Activated T-cell treated with anti-CD3 and anti-CD28 coated beads, Interleukin-2, amount 50 U/mL, for 4 hours (primary cell): ENCODE measurements around the gene CAPZB. TPM values are rescaled to one million over a fixed set of nuclear protein-coding genes. Genes with fewer than 3 reads are reported as not detected.
A peak's percentile ranks its signal among the peaks of the same experiment; 100 is the strongest.

Experiments
- ATAC-seq, 2 donors: fragments of 200-7000 bp; cut with Tn5 transposase; one replicate each; pipeline ENCODE4 v1.10.0; 2021
- DNase-seq: peaks from one replicate; pipeline ENCODE4 v3.0.0-alpha.2; 2020
- H3K27me3 Mint-ChIP-seq: one replicate; pipeline ENCODE4 v1.8.0; 2021; ENCODE audit warnings: low read depth, mixed read lengths
- H3K36me3 Mint-ChIP-seq: one replicate; pipeline ENCODE4 v1.8.0; 2022; ENCODE audit warnings: mixed read lengths; ENCODE audit not compliant: insufficient read depth
- H3K4me1 Mint-ChIP-seq: one replicate; pipeline ENCODE4 v1.8.0; 2021; ENCODE audit warnings: low read depth, mixed read lengths
- H3K4me3 Mint-ChIP-seq: one replicate; pipeline ENCODE4 v1.8.0; 2021; ENCODE audit warnings: mild to moderate bottlenecking, moderate library complexity, mixed read lengths
- H3K9me3 Mint-ChIP-seq: one replicate; pipeline ENCODE4 v1.8.0; 2021; ENCODE audit warnings: mixed read lengths
- total RNA-seq, 3 donors: library from RNA; stranded (reverse); gene quantifications; one replicate each; pipeline ENCODE4 v1.2.1, GENCODE V29; 2021

The CAPZB gene
- total RNA-seq, 3 donors from 2014 or later, result 262 to 285 (median 264) TPM

- peaks cover 73% of the 10 kb centered on the region for H3K4me1 Mint-ChIP-seq
- ATAC-seq (no peak), DNase-seq (no peak)
- H3K4me3 Mint-ChIP-seq, result no peak overlapping the region
- H3K27me3 Mint-ChIP-seq, result no peaks in the 10 kb centered on the region
- H3K9me3 Mint-ChIP-seq, result no peaks in the 10 kb centered on the region
- peaks cover 20% of the 10 kb centered on the region for H3K36me3 Mint-ChIP-seq
Observed at GRCh38 chr1:19412654-19413053, 72.7 kb downstream of the CAPZB start.

GRCh38 chr1:19411612-19412011 is 73.7 kb downstream of the CAPZB start:
- DNase-seq, result no peak

GRCh38 chr1:19410393-19410792 is 74.9 kb downstream of the CAPZB start:
- peaks cover 9% of the 10 kb centered on the region for H3K36me3 Mint-ChIP-seq
- no peak overlapping the region for H3K4me3 Mint-ChIP-seq
- DNase-seq, result no peak
- ATAC-seq, result no peak
- no peaks in the 10 kb centered on the region for H3K9me3 Mint-ChIP-seq
- H3K27me3 Mint-ChIP-seq, result no peaks in the 10 kb centered on the region
- H3K4me1 Mint-ChIP-seq, result peaks cover 80% of the 10 kb centered on the region

More at GRCh38 chr1:19411612-19412011, 73.7 kb downstream of the CAPZB start:
- Mint-ChIP-seq H3K27me3 (no peaks in the 10 kb centered on the region), H3K4me1 (peaks cover 73% of the 10 kb centered on the region), H3K9me3 (no peaks in the 10 kb centered on the region), H3K36me3 (peaks cover 13% of the 10 kb centered on the region), H3K4me3 (no peak overlapping the region)
- no peak for ATAC-seq

GRCh38 chr1:19409477-19410341 is 75.6 kb downstream of the CAPZB start:
- Mint-ChIP-seq H3K4me1 (peaks cover 79% of the 10 kb centered on the region), H3K4me3 (no peak overlapping the region), H3K9me3 (no peaks in the 10 kb centered on the region), H3K36me3 (peaks cover 9% of the 10 kb centered on the region), H3K27me3 (no peaks in the 10 kb centered on the region)
- DNase-seq (no peak), ATAC-seq (no peak)

GRCh38 chr1:19407494-19408096 is 77.7 kb downstream of the CAPZB start:
- ATAC-seq (no peak), DNase-seq (no peak)
- H3K4me1 Mint-ChIP-seq, result peaks cover 75% of the 10 kb centered on the region
- H3K4me3 Mint-ChIP-seq, result no peak overlapping the region
- no peaks in the 10 kb centered on the region for H3K9me3 Mint-ChIP-seq
- no peaks in the 10 kb centered on the region for H3K27me3 Mint-ChIP-seq
- H3K36me3 Mint-ChIP-seq, result peaks cover 11% of the 10 kb centered on the region

GRCh38 chr1:19406680-19407079 is 78.7 kb downstream of the CAPZB start:
- Mint-ChIP-seq H3K27me3 (no peaks in the 10 kb centered on the region), H3K9me3 (no peaks in the 10 kb centered on the region), H3K36me3 (peaks cover 9% of the 10 kb centered on the region), H3K4me1 (peaks cover 69% of the 10 kb centered on the region), H3K4me3 (no peak overlapping the region)
- ATAC-seq (no peak), DNase-seq (no peak)

- H3K4me1 Mint-ChIP-seq, result peaks cover 69% of the 10 kb centered on the region
- no peak overlapping the region for H3K4me3 Mint-ChIP-seq
- no peaks in the 10 kb centered on the region for H3K9me3 Mint-ChIP-seq
- no peaks in the 10 kb centered on the region for H3K27me3 Mint-ChIP-seq
- DNase-seq (no peak), ATAC-seq (peak in 1 of 2 donors; percentile 38)
- peaks cover 12% of the 10 kb centered on the region for H3K36me3 Mint-ChIP-seq
Observed at GRCh38 chr1:19405761-19406487, 79.4 kb downstream of the CAPZB start.

GRCh38 chr1:19405195-19405760 is 80.1 kb downstream of the CAPZB start:
- H3K4me1 Mint-ChIP-seq, result peaks cover 72% of the 10 kb centered on the region
- DNase-seq (no peak), ATAC-seq (no peak)
- H3K9me3 Mint-ChIP-seq, result no peaks in the 10 kb centered on the region
- peaks cover 17% of the 10 kb centered on the region for H3K36me3 Mint-ChIP-seq
- H3K4me3 Mint-ChIP-seq, result no peak overlapping the region
- no peaks in the 10 kb centered on the region for H3K27me3 Mint-ChIP-seq

GRCh38 chr1:19404748-19405147 is 80.6 kb downstream of the CAPZB start:
- Mint-ChIP-seq H3K4me3 (no peak overlapping the region), H3K4me1 (peaks cover 71% of the 10 kb centered on the region), H3K27me3 (no peaks in the 10 kb centered on the region), H3K36me3 (peaks cover 16% of the 10 kb centered on the region), H3K9me3 (no peaks in the 10 kb centered on the region)
- DNase-seq, result no peak
- ATAC-seq, result no peak

- H3K36me3 Mint-ChIP-seq, result peaks cover 20% of the 10 kb centered on the region
- ATAC-seq, result no peak
Observed at GRCh38 chr1:19403256-19403655, 82.1 kb downstream of the CAPZB start.

GRCh38 chr1:19402031-19402813 is 83.1 kb downstream of the CAPZB start:
- peaks cover 20% of the 10 kb centered on the region for H3K36me3 Mint-ChIP-seq
- DNase-seq (no peak), ATAC-seq (no peak)
- no peak overlapping the region for H3K4me3 Mint-ChIP-seq
- peaks cover 71% of the 10 kb centered on the region for H3K4me1 Mint-ChIP-seq
- H3K9me3 Mint-ChIP-seq, result no peaks in the 10 kb centered on the region
- no peaks in the 10 kb centered on the region for H3K27me3 Mint-ChIP-seq

More at GRCh38 chr1:19403256-19403655, 82.1 kb downstream of the CAPZB start:
- H3K9me3 Mint-ChIP-seq, result no peaks in the 10 kb centered on the region
- H3K4me3 Mint-ChIP-seq, result no peak overlapping the region
- DNase-seq, result no peak
- H3K27me3 Mint-ChIP-seq, result no peaks in the 10 kb centered on the region
- H3K4me1 Mint-ChIP-seq, result peaks cover 71% of the 10 kb centered on the region

- Mint-ChIP-seq H3K36me3 (peaks cover 22% of the 10 kb centered on the region), H3K4me3 (no peak overlapping the region), H3K9me3 (no peaks in the 10 kb centered on the region), H3K27me3 (no peaks in the 10 kb centered on the region), H3K4me1 (peaks cover 69% of the 10 kb centered on the region)
- ATAC-seq, result no peak
- DNase-seq, result no peak
Observed at GRCh38 chr1:19401535-19401889, 83.8 kb downstream of the CAPZB start.

- Mint-ChIP-seq H3K4me1 (peaks cover 65% of the 10 kb centered on the region), H3K36me3 (peaks cover 22% of the 10 kb centered on the region)
- no peak for ATAC-seq
Observed at GRCh38 chr1:19400875-19401534, 84.3 kb downstream of the CAPZB start.

More at GRCh38 chr1:19400875-19401534, 84.3 kb downstream of the CAPZB start:
- Mint-ChIP-seq H3K4me3 (no peak overlapping the region), H3K27me3 (no peaks in the 10 kb centered on the region), H3K9me3 (no peaks in the 10 kb centered on the region)
- DNase-seq, result no peak
